ENCODE results near the gene VAV1. TPM values are rescaled to one million over a fixed set of nuclear protein-coding genes. Genes with fewer than 3 reads are reported as not detected.

Gene VAV1
- total and polyA plus RNA-seq, 12 donors = 1.1 to 21.1 (median 9.1) TPM

DNA sequence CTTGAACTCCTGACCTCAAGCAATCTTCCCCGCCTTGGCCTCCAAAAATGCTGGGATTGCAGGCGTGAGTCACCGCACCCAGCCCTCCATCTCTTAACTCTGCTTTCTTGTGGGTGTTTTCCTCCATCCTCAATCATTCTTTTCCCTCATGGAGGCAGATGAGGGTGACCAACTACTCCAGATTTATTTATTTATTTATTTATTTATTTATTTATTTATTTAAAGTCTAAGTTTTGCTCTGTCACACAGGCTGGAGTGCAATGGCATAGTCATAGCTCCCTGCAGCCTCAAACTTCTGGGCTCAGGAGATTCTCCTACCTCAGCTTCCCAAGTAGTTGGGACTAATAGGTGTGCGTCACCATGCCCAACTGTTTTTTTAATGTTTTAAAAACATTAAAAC, 14.9 kb downstream of the VAV1 start:
- H3K4me1 ChIP-seq (replicated peaks in 1 of 2) = no peaks in the 10 kb centered on the region
- H3K27me3 ChIP-seq = no peaks in the 10 kb centered on the region
- H3K9me3 ChIP-seq (replicated peaks in 1 of 3) = no peaks in the 10 kb centered on the region
- TF ChIP-seq POLR2A (IDR thresholded peaks at IDR 0.05) = no peak
- TF ChIP-seq, protein P1, sequence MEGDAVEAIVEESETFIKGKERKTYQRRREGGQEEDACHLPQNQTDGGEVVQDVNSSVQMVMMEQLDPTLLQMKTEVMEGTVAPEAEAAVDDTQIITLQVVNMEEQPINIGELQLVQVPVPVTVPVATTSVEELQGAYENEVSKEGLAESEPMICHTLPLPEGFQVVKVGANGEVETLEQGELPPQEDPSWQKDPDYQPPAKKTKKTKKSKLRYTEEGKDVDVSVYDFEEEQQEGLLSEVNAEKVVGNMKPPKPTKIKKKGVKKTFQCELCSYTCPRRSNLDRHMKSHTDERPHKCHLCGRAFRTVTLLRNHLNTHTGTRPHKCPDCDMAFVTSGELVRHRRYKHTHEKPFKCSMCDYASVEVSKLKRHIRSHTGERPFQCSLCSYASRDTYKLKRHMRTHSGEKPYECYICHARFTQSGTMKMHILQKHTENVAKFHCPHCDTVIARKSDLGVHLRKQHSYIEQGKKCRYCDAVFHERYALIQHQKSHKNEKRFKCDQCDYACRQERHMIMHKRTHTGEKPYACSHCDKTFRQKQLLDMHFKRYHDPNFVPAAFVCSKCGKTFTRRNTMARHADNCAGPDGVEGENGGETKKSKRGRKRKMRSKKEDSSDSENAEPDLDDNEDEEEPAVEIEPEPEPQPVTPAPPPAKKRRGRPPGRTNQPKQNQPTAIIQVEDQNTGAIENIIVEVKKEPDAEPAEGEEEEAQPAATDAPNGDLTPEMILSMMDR (IDR thresholded peaks at IDR 0.05) = no peak
- intact Hi-C loops (cut with DNase I) = no loop called here
- no peak overlapping the region for H3K27ac ChIP-seq
- no peak for DNase-seq
- WGBS, 4 donors = 81 to 88% (median 85%) methylated on average over 4 of the region's 4 CpGs
- H3K36me3 ChIP-seq (replicated peaks in 1 of 2) = no peaks in the 10 kb centered on the region
- H3K4me3 ChIP-seq = no peak overlapping the region

GRCh38 chr19:6788896-6789295, 16.4 kb downstream of the VAV1 start:
- Histone ChIP-seq H3K36me3 (replicated peaks in 1 of 2) (no peaks in the 10 kb centered on the region), H3K27ac (no peak overlapping the region), H3K27me3 (no peaks in the 10 kb centered on the region), H3K4me1 (replicated peaks in 1 of 2) (no peaks in the 10 kb centered on the region), H3K4me3 (no peak overlapping the region), H3K9me3 (replicated peaks in 1 of 3) (no peaks in the 10 kb centered on the region)
- WGBS, 4 donors = 74 to 84% (median 78%) methylated on average over 4 of the region's 4 CpGs
- intact Hi-C loops (cut with DNase I) = no loop called here
- no peak for DNase-seq
- TF ChIP-seq, protein P1 (IDR thresholded peaks at IDR 0.05) = no peak
- TF ChIP-seq POLR2A (IDR thresholded peaks at IDR 0.05) = no peak

DNA sequence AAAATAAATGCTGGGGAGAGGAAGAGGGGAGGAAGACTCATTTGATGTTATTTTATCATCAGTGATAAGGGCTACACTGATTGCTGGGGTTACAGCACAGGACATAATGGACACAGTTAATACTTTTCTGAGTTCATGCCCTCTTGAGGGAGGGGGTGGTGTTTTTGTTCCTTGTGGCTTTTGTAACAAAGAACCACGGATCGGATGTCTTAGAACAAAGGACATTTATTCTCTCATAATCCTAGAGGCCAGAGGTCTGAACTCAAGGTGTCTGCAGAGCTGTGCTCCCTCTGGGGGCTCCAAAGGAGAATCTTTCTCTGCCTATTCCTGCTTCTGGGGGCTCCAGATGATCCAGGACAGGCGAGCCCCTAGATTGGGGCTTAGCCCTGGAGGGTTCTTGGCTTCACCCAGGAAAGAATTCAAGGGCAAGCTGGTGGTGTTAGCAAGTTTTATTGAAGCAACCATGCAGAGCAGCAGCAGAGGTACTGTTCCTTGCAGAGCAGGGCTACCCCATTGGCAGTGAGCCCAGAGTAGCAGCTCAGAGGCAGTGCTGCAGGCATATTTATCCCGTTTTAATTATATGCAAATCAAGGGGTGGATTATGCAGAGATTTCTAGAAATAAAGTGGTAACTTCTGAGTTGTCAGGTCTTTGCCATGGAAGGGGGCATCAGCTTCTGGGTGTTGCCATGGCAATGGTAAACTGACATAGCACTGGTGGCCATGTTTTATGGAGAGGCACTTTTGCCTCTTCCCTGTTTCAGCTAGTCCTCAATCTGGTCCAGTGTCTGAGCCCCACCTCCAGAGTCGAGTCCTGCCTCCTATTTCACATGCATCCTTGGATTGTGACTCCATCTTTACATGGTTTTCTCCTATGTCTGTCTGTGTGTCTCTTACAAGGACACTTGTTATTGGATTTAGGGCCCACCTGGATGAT, 18.0 kb downstream of the VAV1 start:
- intact Hi-C loops (cut with DNase I) = no loop called here
- no peak overlapping the region for H3K27ac ChIP-seq
- no peaks in the 10 kb centered on the region for H3K27me3 ChIP-seq
- DNase-seq = no peak
- H3K4me1 ChIP-seq (replicated peaks in 1 of 2) = no peaks in the 10 kb centered on the region
- no peak for TF ChIP-seq POLR2A (IDR thresholded peaks at IDR 0.05)
- TF ChIP-seq, protein P1 (IDR thresholded peaks at IDR 0.05) = no peak
- H3K4me3 ChIP-seq = no peak overlapping the region
- no peaks in the 10 kb centered on the region for H3K36me3 ChIP-seq (replicated peaks in 1 of 2)
- H3K9me3 ChIP-seq (replicated peaks in 1 of 3) = no peaks in the 10 kb centered on the region
- 54 to 62% (median 57%) methylated on average over 5 of the region's 5 CpGs for WGBS, 4 donors

GRCh38 chr19:6791237-6791636, 18.7 kb downstream of the VAV1 start:
- intact Hi-C loops (cut with DNase I) = no loop called here

More at GRCh38 chr19:6791237-6791636, 18.7 kb downstream of the VAV1 start:
- no peaks in the 10 kb centered on the region for H3K4me1 ChIP-seq (replicated peaks in 1 of 2)
- H3K27me3 ChIP-seq = no peaks in the 10 kb centered on the region
- no peak overlapping the region for H3K27ac ChIP-seq
- WGBS, 4 donors = 45 to 58% (median 50%) methylated on average over 6 of the region's 6 CpGs
- no peak overlapping the region for H3K4me3 ChIP-seq
- no peak for TF ChIP-seq POLR2A (IDR thresholded peaks at IDR 0.05)
- TF ChIP-seq, protein P1 (IDR thresholded peaks at IDR 0.05) = no peak
- no peaks in the 10 kb centered on the region for H3K9me3 ChIP-seq (replicated peaks in 1 of 3)
- H3K36me3 ChIP-seq (replicated peaks in 1 of 2) = no peaks in the 10 kb centered on the region
- no peak for DNase-seq
